HEK293 (cell line): ENCODE measurements around the gene MAGEA9B.

ENCODE experiments used
- AEBP2 ChIP-seq: fragments of 450-650 bp; formaldehyde crosslinking; IDR thresholded peaks from 2 replicates; pipeline ENCODE4 v1.5.1; 2016; ENCODE audit warnings: missing biosample characterization, missing genetic modification characterization, borderline replicate concordance
- ELK4 ChIP-seq: IDR thresholded peaks from 2 replicates; pipeline ENCODE4 v1.6.1; 2011; ENCODE audit warnings: mild to moderate bottlenecking, low read depth, low read length, borderline replicate concordance
- HOXC10 ChIP-seq: sonication (generic); formaldehyde crosslinking; IDR thresholded peaks from 2 replicates; pipeline ENCODE4 v1.8.1; 2023; ENCODE audit warnings: mild to moderate bottlenecking, missing genetic modification reagents
- MEIS1 ChIP-seq: sonication (generic); formaldehyde crosslinking; IDR thresholded peaks from 2 replicates; pipeline ENCODE4 v1.8.1; 2022; ENCODE audit warnings: missing genetic modification reagents, mild to moderate bottlenecking, borderline replicate concordance
- MYNN ChIP-seq: fragments of 450-650 bp; formaldehyde crosslinking; IDR thresholded peaks from 2 replicates; pipeline ENCODE4 v1.5.1; 2016; ENCODE audit warnings: missing biosample characterization, missing genetic modification characterization, borderline replicate concordance
- OSR2 ChIP-seq: fragments of 450-650 bp; formaldehyde crosslinking; IDR thresholded peaks from 2 replicates; pipeline ENCODE4 v1.5.1; 2016; ENCODE audit warnings: missing biosample characterization, missing genetic modification characterization
- SCRT2 ChIP-seq: fragments of 450-650 bp; formaldehyde crosslinking; IDR thresholded peaks from 2 replicates; pipeline ENCODE4 v1.5.1; 2016; ENCODE audit warnings: missing biosample characterization, missing genetic modification characterization
- YY1 ChIP-seq: fragments of 450-650 bp; formaldehyde crosslinking; IDR thresholded peaks from 2 replicates; pipeline ENCODE4 v1.5.1; 2018; ENCODE audit warnings: missing biosample characterization, missing genetic modification characterization
- ZEB2 ChIP-seq: fragments of 450-650 bp; formaldehyde crosslinking; IDR thresholded peaks from 2 replicates; pipeline ENCODE4 v1.5.1; 2016; ENCODE audit warnings: missing biosample characterization, missing genetic modification characterization
- ZFHX2 ChIP-seq: fragments of 450-650 bp; formaldehyde crosslinking; conservative IDR thresholded peaks from 2 replicates; pipeline ENCODE4 v1.5.1; 2016; ENCODE audit warnings: missing biosample characterization, missing genetic modification characterization
- ZIC2 ChIP-seq: fragments of 450-650 bp; formaldehyde crosslinking; IDR thresholded peaks from 2 replicates; pipeline ENCODE4 v1.5.1; 2016; ENCODE audit warnings: missing biosample characterization, missing genetic modification characterization
- ZNF140 ChIP-seq: fragments of 450-650 bp; formaldehyde crosslinking; IDR thresholded peaks from 2 replicates; pipeline ENCODE4 v1.5.1; 2016; ENCODE audit warnings: missing biosample characterization, missing genetic modification characterization
- ZNF157 ChIP-seq: fragments of 450-650 bp; formaldehyde crosslinking; IDR thresholded peaks from 2 replicates; pipeline ENCODE4 v1.5.1; 2016; ENCODE audit warnings: missing biosample characterization, missing genetic modification characterization
- ZNF169 ChIP-seq: fragments of 450-650 bp; formaldehyde crosslinking; IDR thresholded peaks from 2 replicates; pipeline ENCODE4 v1.5.1; 2016; ENCODE audit warnings: missing biosample characterization, missing genetic modification characterization
- ZNF174 ChIP-seq: fragments of 450-650 bp; formaldehyde crosslinking; IDR thresholded peaks from 2 replicates; pipeline ENCODE4 v1.5.0; 2017; ENCODE audit warnings: missing biosample characterization, mild to moderate bottlenecking, missing genetic modification characterization
- ZNF19 ChIP-seq: fragments of 450-650 bp; formaldehyde crosslinking; IDR thresholded peaks from 2 replicates; pipeline ENCODE4; 2016; ENCODE audit warnings: missing biosample characterization, missing genetic modification characterization, low read depth
- ZNF26 ChIP-seq: fragments of 450-650 bp; formaldehyde crosslinking; IDR thresholded peaks from 2 replicates; pipeline ENCODE4 v1.5.1; 2016; ENCODE audit warnings: missing biosample characterization, missing genetic modification characterization
- ZNF571 ChIP-seq: fragments of 450-650 bp; formaldehyde crosslinking; IDR thresholded peaks from 2 replicates; pipeline ENCODE4 v1.5.0; 2017; ENCODE audit warnings: missing biosample characterization, missing genetic modification characterization
- ZNF670 ChIP-seq: fragments of 450-650 bp; formaldehyde crosslinking; IDR thresholded peaks from 2 replicates; pipeline ENCODE4 v1.5.1; 2016; ENCODE audit warnings: missing biosample characterization, missing genetic modification characterization, low read depth
- ZNF791 ChIP-seq: fragments of 450-650 bp; formaldehyde crosslinking; IDR thresholded peaks from 2 replicates; pipeline ENCODE4 v1.5.1; 2016; ENCODE audit warnings: missing biosample characterization, missing genetic modification characterization
- ZNF837 ChIP-seq: fragments of 450-650 bp; formaldehyde crosslinking; IDR thresholded peaks from 2 replicates; pipeline ENCODE4 v1.5.1; 2016; ENCODE audit warnings: missing biosample characterization, missing genetic modification characterization
- ZXDB ChIP-seq: fragments of 450-650 bp; formaldehyde crosslinking; IDR thresholded peaks from 2 replicates; pipeline ENCODE4 v1.5.1; 2016; ENCODE audit warnings: missing biosample characterization, missing genetic modification characterization
- TF ChIP-seq, protein P1 (sequence below): fragments of 450-650 bp; formaldehyde crosslinking; conservative IDR thresholded peaks from 2 replicates; pipeline ENCODE4 v1.5.1; 2016; ENCODE audit warnings: low read depth, missing biosample characterization, missing genetic modification characterization
- TF ChIP-seq, protein P2 (sequence below): fragments of 450-650 bp; formaldehyde crosslinking; IDR thresholded peaks from 2 replicates; pipeline ENCODE4 v1.5.1; 2017; ENCODE audit warnings: missing biosample characterization, mild to moderate bottlenecking, missing genetic modification characterization, moderate library complexity
- TF ChIP-seq, protein P3 (sequence below): fragments of 450-650 bp; formaldehyde crosslinking; IDR thresholded peaks from 2 replicates; pipeline ENCODE4 v1.5.1; 2017; ENCODE audit warnings: missing biosample characterization, missing genetic modification characterization
- TF ChIP-seq, protein P4 (sequence below): fragments of 450-650 bp; formaldehyde crosslinking; IDR thresholded peaks from 2 replicates; pipeline ENCODE4 v1.5.1; 2016; ENCODE audit warnings: missing biosample characterization, missing genetic modification characterization

Gene MAGEA9B

GRCh38 chrX:149540621-149541520, 46.4 kb downstream of the MAGEA9B start, which contains the start of gene EOLA1 (continued):
- TF ChIP-seq SCRT2 (tag by site-specific recombination) = peak; percentile 74
- TF ChIP-seq ZEB2 (tag by site-specific recombination) = peak; percentile 59
- no peak for TF ChIP-seq HOXC10 (CRISPR knock-in tag)
- TF ChIP-seq, protein P1, sequence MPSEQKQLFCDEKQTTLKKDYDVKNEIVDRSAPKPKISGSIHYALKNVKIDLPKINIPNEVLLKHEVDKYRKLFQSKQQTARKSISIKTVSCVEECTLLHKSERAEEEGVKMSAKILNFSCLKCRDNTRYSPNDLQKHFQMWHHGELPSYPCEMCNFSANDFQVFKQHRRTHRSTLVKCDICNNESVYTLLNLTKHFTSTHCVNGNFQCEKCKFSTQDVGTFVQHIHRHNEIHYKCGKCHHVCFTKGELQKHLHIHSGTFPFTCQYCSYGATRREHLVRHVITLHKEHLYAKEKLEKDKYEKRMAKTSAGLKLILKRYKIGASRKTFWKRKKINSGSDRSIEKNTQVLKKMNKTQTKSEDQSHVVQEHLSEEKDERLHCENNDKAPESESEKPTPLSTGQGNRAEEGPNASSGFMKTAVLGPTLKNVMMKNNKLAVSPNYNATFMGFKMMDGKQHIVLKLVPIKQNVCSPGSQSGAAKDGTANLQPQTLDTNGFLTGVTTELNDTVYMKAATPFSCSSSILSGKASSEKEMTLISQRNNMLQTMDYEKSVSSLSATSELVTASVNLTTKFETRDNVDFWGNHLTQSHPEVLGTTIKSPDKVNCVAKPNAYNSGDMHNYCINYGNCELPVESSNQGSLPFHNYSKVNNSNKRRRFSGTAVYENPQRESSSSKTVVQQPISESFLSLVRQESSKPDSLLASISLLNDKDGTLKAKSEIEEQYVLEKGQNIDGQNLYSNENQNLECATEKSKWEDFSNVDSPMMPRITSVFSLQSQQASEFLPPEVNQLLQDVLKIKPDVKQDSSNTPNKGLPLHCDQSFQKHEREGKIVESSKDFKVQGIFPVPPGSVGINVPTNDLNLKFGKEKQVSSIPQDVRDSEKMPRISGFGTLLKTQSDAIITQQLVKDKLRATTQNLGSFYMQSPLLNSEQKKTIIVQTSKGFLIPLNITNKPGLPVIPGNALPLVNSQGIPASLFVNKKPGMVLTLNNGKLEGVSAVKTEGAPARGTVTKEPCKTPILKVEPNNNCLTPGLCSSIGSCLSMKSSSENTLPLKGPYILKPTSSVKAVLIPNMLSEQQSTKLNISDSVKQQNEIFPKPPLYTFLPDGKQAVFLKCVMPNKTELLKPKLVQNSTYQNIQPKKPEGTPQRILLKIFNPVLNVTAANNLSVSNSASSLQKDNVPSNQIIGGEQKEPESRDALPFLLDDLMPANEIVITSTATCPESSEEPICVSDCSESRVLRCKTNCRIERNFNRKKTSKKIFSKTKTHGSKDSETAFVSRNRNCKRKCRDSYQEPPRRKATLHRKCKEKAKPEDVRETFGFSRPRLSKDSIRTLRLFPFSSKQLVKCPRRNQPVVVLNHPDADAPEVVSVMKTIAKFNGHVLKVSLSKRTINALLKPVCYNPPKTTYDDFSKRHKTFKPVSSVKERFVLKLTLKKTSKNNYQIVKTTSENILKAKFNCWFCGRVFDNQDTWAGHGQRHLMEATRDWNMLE (tag by site-specific recombination) = no peak
- TF ChIP-seq ZNF157 (tag by site-specific recombination) = no peak
- no peak for TF ChIP-seq YY1 (tag by site-specific recombination)
- no peak; the same call in 1 of the 2 replicates for TF ChIP-seq ZIC2
- TF ChIP-seq MEIS1 (CRISPR knock-in tag) = no peak
- TF ChIP-seq ZNF19 (tag by site-specific recombination) = no peak
- TF ChIP-seq AEBP2 = no peak
- no peak for TF ChIP-seq ZNF670 (tag by site-specific recombination)
- peak; percentile 90 for TF ChIP-seq ZFHX2 (tag by site-specific recombination)
- TF ChIP-seq, protein P2, sequence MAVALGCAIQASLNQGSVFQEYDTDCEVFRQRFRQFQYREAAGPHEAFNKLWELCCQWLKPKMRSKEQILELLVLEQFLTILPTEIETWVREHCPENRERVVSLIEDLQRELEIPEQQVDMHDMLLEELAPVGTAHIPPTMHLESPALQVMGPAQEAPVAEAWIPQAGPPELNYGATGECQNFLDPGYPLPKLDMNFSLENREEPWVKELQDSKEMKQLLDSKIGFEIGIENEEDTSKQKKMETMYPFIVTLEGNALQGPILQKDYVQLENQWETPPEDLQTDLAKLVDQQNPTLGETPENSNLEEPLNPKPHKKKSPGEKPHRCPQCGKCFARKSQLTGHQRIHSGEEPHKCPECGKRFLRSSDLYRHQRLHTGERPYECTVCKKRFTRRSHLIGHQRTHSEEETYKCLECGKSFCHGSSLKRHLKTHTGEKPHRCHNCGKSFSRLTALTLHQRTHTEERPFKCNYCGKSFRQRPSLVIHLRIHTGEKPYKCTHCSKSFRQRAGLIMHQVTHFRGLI (tag by site-specific recombination) = no peak
- TF ChIP-seq ZNF140 (tag by site-specific recombination) = no peak
- TF ChIP-seq OSR2 (tag by site-specific recombination) = no peak
- no peak for TF ChIP-seq ZNF837
- TF ChIP-seq ZNF791 (tag by site-specific recombination) = no peak
- TF ChIP-seq, protein P3, sequence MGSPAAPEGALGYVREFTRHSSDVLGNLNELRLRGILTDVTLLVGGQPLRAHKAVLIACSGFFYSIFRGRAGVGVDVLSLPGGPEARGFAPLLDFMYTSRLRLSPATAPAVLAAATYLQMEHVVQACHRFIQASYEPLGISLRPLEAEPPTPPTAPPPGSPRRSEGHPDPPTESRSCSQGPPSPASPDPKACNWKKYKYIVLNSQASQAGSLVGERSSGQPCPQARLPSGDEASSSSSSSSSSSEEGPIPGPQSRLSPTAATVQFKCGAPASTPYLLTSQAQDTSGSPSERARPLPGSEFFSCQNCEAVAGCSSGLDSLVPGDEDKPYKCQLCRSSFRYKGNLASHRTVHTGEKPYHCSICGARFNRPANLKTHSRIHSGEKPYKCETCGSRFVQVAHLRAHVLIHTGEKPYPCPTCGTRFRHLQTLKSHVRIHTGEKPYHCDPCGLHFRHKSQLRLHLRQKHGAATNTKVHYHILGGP (tag by site-specific recombination) = no peak
- no peak for TF ChIP-seq MYNN
- no peak for TF ChIP-seq ZNF571 (tag by site-specific recombination)
- no peak for TF ChIP-seq ZNF174
- no peak for TF ChIP-seq ZNF26 (tag by site-specific recombination)
- peak; percentile 57 for TF ChIP-seq ZXDB (tag by site-specific recombination)
- TF ChIP-seq ZNF169 (tag by site-specific recombination) = no peak
- no peak for TF ChIP-seq ELK4
- TF ChIP-seq, protein P4, sequence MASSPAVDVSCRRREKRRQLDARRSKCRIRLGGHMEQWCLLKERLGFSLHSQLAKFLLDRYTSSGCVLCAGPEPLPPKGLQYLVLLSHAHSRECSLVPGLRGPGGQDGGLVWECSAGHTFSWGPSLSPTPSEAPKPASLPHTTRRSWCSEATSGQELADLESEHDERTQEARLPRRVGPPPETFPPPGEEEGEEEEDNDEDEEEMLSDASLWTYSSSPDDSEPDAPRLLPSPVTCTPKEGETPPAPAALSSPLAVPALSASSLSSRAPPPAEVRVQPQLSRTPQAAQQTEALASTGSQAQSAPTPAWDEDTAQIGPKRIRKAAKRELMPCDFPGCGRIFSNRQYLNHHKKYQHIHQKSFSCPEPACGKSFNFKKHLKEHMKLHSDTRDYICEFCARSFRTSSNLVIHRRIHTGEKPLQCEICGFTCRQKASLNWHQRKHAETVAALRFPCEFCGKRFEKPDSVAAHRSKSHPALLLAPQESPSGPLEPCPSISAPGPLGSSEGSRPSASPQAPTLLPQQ (tag by site-specific recombination) = no peak
